ENCODE measurements around the gene NEURL1B.

GRCh38 chr5:172674155-172674554, 33.1 kb downstream of the NEURL1B start:
- TF ChIP-seq YY1 (IDR thresholded peaks at IDR 0.05; ENCODE audit: low read depth) (no peak), CEBPB (IDR thresholded peaks at IDR 0.05) (no peak), REST (IDR thresholded peaks at IDR 0.05; ENCODE audit: low read depth) (no peak), TEAD4 (IDR thresholded peaks at IDR 0.05) (no peak), MAX (IDR thresholded peaks at IDR 0.05) (no peak), FOXM1 (IDR thresholded peaks at IDR 0.05; ENCODE audit: borderline replicate concordance, low read depth) (no peak)
